ENCODE data around the gene RARB.

DNA sequence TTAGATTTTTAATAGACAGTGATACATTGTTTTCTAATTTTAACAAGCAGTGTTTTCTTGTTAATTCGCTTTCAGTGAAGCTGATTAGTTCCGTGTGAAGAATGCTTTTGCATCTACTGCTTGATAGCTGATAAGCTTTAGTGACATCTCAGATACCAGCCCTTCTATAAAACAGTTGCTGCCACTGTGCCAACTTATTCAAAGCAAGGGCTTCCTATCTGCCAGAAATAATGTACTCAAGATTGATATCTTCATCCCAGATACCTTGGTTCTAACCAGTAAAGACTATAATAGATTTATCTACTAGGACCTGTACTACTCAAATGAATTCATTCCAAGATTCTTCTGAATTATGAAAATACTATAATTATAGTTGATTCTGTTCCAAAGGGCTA is 30.4 kb downstream of the RARB start:
- no peak for TF ChIP-seq SPI1 (IDR thresholded peaks at IDR 0.05; ENCODE audit: borderline replicate concordance, low read depth)
- TF ChIP-seq, protein P1, sequence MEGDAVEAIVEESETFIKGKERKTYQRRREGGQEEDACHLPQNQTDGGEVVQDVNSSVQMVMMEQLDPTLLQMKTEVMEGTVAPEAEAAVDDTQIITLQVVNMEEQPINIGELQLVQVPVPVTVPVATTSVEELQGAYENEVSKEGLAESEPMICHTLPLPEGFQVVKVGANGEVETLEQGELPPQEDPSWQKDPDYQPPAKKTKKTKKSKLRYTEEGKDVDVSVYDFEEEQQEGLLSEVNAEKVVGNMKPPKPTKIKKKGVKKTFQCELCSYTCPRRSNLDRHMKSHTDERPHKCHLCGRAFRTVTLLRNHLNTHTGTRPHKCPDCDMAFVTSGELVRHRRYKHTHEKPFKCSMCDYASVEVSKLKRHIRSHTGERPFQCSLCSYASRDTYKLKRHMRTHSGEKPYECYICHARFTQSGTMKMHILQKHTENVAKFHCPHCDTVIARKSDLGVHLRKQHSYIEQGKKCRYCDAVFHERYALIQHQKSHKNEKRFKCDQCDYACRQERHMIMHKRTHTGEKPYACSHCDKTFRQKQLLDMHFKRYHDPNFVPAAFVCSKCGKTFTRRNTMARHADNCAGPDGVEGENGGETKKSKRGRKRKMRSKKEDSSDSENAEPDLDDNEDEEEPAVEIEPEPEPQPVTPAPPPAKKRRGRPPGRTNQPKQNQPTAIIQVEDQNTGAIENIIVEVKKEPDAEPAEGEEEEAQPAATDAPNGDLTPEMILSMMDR (IDR thresholded peaks at IDR 0.05; ENCODE audit: insufficient read depth, low read length): no peak
- TF ChIP-seq POLR2AphosphoS5 (IDR thresholded peaks at IDR 0.05; ENCODE audit: low read depth): no peak
- TF ChIP-seq GABPA (IDR thresholded peaks at IDR 0.05; ENCODE audit: low read depth): no peak
- TF ChIP-seq, protein P2, sequence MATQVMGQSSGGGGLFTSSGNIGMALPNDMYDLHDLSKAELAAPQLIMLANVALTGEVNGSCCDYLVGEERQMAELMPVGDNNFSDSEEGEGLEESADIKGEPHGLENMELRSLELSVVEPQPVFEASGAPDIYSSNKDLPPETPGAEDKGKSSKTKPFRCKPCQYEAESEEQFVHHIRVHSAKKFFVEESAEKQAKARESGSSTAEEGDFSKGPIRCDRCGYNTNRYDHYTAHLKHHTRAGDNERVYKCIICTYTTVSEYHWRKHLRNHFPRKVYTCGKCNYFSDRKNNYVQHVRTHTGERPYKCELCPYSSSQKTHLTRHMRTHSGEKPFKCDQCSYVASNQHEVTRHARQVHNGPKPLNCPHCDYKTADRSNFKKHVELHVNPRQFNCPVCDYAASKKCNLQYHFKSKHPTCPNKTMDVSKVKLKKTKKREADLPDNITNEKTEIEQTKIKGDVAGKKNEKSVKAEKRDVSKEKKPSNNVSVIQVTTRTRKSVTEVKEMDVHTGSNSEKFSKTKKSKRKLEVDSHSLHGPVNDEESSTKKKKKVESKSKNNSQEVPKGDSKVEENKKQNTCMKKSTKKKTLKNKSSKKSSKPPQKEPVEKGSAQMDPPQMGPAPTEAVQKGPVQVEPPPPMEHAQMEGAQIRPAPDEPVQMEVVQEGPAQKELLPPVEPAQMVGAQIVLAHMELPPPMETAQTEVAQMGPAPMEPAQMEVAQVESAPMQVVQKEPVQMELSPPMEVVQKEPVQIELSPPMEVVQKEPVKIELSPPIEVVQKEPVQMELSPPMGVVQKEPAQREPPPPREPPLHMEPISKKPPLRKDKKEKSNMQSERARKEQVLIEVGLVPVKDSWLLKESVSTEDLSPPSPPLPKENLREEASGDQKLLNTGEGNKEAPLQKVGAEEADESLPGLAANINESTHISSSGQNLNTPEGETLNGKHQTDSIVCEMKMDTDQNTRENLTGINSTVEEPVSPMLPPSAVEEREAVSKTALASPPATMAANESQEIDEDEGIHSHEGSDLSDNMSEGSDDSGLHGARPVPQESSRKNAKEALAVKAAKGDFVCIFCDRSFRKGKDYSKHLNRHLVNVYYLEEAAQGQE (IDR thresholded peaks at IDR 0.05; ENCODE audit: insufficient replicate concordance, low read depth): no peak
